Activated CD8-positive, alpha-beta T cell treated with anti-CD3 and anti-CD28 coated beads, Interleukin-2, amount 10 ng/mL, durations not matched to agents 7 days and 5 days (primary cell): ENCODE measurements around the gene SLC16A11. TPM values are rescaled to one million over a fixed set of nuclear protein-coding genes. Genes with fewer than 3 reads are reported as not detected.
"Not testable (repeated sequence)": the region's sequence is repeated elsewhere in the genome, so short reads cannot be mapped to it uniquely, and the experiment has no call there.

Experiments used
- ATAC-seq: fragments of 150-1000 bp; cut with Tn5 transposase; one replicate; pipeline ENCODE4 v1.10.0; 2021; ENCODE audit warnings: moderate library complexity
- CTCF ChIA-PET: fragments of 350-600 bp; sonication (Branson Sonifier 250); formaldehyde crosslinking; loops from one replicate; lab custom pipeline; 2021; ENCODE audit warnings: antibody characterized with exemption; lab: Charles Lee
- POLR2A ChIA-PET: fragments of 350-600 bp; sonication (Branson Sonifier 250); formaldehyde crosslinking; loops from one replicate; lab custom pipeline; 2021; ENCODE audit warnings: antibody characterized with exemption; lab: Charles Lee
- DNase-seq: peaks from one replicate; pipeline ENCODE4 v3.0.0-alpha.2; 2020
- H3K27ac Mint-ChIP-seq: one replicate; pipeline ENCODE4 v1.8.0; 2021; ENCODE audit warnings: mild to moderate bottlenecking, mixed read lengths
- H3K27me3 Mint-ChIP-seq: one replicate; pipeline ENCODE4 v1.8.0; 2021; ENCODE audit warnings: low read depth, mixed read lengths
- H3K36me3 Mint-ChIP-seq: one replicate; pipeline ENCODE4 v1.8.0; 2021; ENCODE audit warnings: low read depth, mixed read lengths
- H3K4me1 Mint-ChIP-seq: one replicate; pipeline ENCODE4 v1.8.0; 2021; ENCODE audit warnings: low read depth, mixed read lengths
- H3K4me3 Mint-ChIP-seq: one replicate; pipeline ENCODE4 v1.8.0; 2021; ENCODE audit warnings: mild to moderate bottlenecking, mixed read lengths
- H3K9me3 Mint-ChIP-seq: one replicate; pipeline ENCODE4 v1.8.0; 2022; ENCODE audit warnings: mixed read lengths; ENCODE audit not compliant: insufficient read depth
- total RNA-seq, 2 experiments: library from RNA; stranded (reverse); gene quantifications; one replicate each; pipeline ENCODE4 v1.2.3, GENCODE V29; 2021

The SLC16A11 gene
- under 1 TPM; 0.34 to 0.39 TPM for total RNA-seq

- H3K36me3 Mint-ChIP-seq = peaks cover 12% of the 10 kb centered on the region
- ATAC-seq (peak; percentile 6), DNase-seq (no peak)
- POLR2A ChIA-PET = interaction anchor here (1.5 kb wide), 1 partner anchor 8 kb away, joined by 5 read pairs; the partner anchor contains the start of gene SLC16A13
- H3K4me3 Mint-ChIP-seq = peak within 1 kb of the TSS; percentile 58
- H3K4me1 Mint-ChIP-seq = peaks cover 48% of the 10 kb centered on the region
- peaks cover 8% of the 10 kb centered on the region for H3K27me3 Mint-ChIP-seq
- no peaks in the 10 kb centered on the region for H3K9me3 Mint-ChIP-seq
- peak within 1 kb of the TSS; percentile 57 for H3K27ac Mint-ChIP-seq
- CTCF ChIA-PET = interaction anchor here (2.8 to 13.6 kb wide), 3 partner anchors 23 to 134 kb away, joined by 12 to 395 read pairs (median 31); no protein-coding TSS in a partner anchor
Observed at GRCh38 chr17:7043497-7044198, at the start of gene SLC16A11. Gene SLC16A11 (minus strand): TSS chr17:7044092. CDS start chr17:7043513, 579 bp downstream.

GRCh38 chr17:7091311-7092005 is 47.6 kb upstream of the SLC16A11 start:
- POLR2A ChIA-PET, H3K4me1 Mint-ChIP-seq, H3K27ac Mint-ChIP-seq, H3K9me3 Mint-ChIP-seq, H3K4me3 Mint-ChIP-seq, H3K36me3 Mint-ChIP-seq, CTCF ChIA-PET, ATAC-seq: not testable (repeated sequence)
- H3K27me3 Mint-ChIP-seq = peaks cover 11% of the 10 kb centered on the region
- peak; percentile 56 for DNase-seq

GRCh38 chr17:7089570-7089969 is 45.7 kb upstream of the SLC16A11 start:
- peaks cover 11% of the 10 kb centered on the region for H3K27me3 Mint-ChIP-seq
- DNase-seq, H3K27ac Mint-ChIP-seq, H3K4me3 Mint-ChIP-seq, H3K9me3 Mint-ChIP-seq, H3K36me3 Mint-ChIP-seq, ATAC-seq, H3K4me1 Mint-ChIP-seq, POLR2A ChIA-PET: not testable (repeated sequence)
- CTCF ChIA-PET = interaction anchor here (1.0 kb wide), 1 partner anchor 43 kb away, joined by 3 read pairs; no protein-coding TSS in a partner anchor

- H3K36me3 Mint-ChIP-seq, ATAC-seq, H3K4me3 Mint-ChIP-seq, H3K4me1 Mint-ChIP-seq, POLR2A ChIA-PET, DNase-seq, H3K9me3 Mint-ChIP-seq, CTCF ChIA-PET, H3K27ac Mint-ChIP-seq: not testable (repeated sequence)
- peaks cover 22% of the 10 kb centered on the region for H3K27me3 Mint-ChIP-seq
Observed at GRCh38 chr17:7088442-7088841, 44.5 kb upstream of the SLC16A11 start.

GRCh38 chr17:7084088-7084487 is 40.2 kb upstream of the SLC16A11 start:
- Mint-ChIP-seq H3K36me3 (no peaks in the 10 kb centered on the region), H3K27ac (no peak overlapping the region), H3K27me3 (peaks cover 34% of the 10 kb centered on the region), H3K4me1 (peaks cover 36% of the 10 kb centered on the region), H3K9me3 (no peaks in the 10 kb centered on the region), H3K4me3 (no peak overlapping the region)
- POLR2A ChIA-PET = interaction anchor here (0.6 kb wide), 1 partner anchor 503 kb away, joined by 3 read pairs; no protein-coding TSS in a partner anchor
- DNase-seq (no peak), ATAC-seq (no peak)
- CTCF ChIA-PET = interaction anchor here (1.4 kb wide), 1 partner anchor 94 kb away, joined by 3 read pairs; no protein-coding TSS in a partner anchor

- ATAC-seq (no peak), DNase-seq (no peak)
- peaks cover 34% of the 10 kb centered on the region for H3K27me3 Mint-ChIP-seq
- ChIA-PET POLR2A (no interaction called here), CTCF (no interaction called here)
- peaks cover 36% of the 10 kb centered on the region for H3K4me1 Mint-ChIP-seq
- no peaks in the 10 kb centered on the region for H3K9me3 Mint-ChIP-seq
- H3K36me3 Mint-ChIP-seq = no peaks in the 10 kb centered on the region
- no peak overlapping the region for H3K27ac Mint-ChIP-seq
- H3K4me3 Mint-ChIP-seq = no peak overlapping the region
Observed at GRCh38 chr17:7083592-7083991, 39.7 kb upstream of the SLC16A11 start.

GRCh38 chr17:7081341-7082062 is 37.6 kb upstream of the SLC16A11 start:
- H3K4me3 Mint-ChIP-seq = peak overlapping the region; percentile 16

GRCh38 chr17:7080456-7081041 is 36.7 kb upstream of the SLC16A11 start:
- Mint-ChIP-seq H3K9me3 (no peaks in the 10 kb centered on the region), H3K4me1 (peaks cover 36% of the 10 kb centered on the region), H3K27me3 (peaks cover 25% of the 10 kb centered on the region), H3K36me3 (no peaks in the 10 kb centered on the region), H3K27ac (no peak overlapping the region), H3K4me3 (no peak overlapping the region)
- ChIA-PET POLR2A (no interaction called here), CTCF (interaction anchor here (1.3 to 2.3 kb wide), 2 partner anchors 28 to 52 kb away, joined by 6 to 13 read pairs; no protein-coding TSS in a partner anchor)
- DNase-seq (no peak), ATAC-seq (no peak)

More at GRCh38 chr17:7081341-7082062, 37.6 kb upstream of the SLC16A11 start:
- H3K9me3 Mint-ChIP-seq = no peaks in the 10 kb centered on the region
- ChIA-PET POLR2A (no interaction called here), CTCF (interaction anchor here (1.0 to 2.3 kb wide), 4 partner anchors 29 to 51 kb away, joined by 3 to 13 read pairs (median 4); no protein-coding TSS in a partner anchor)
- no peak overlapping the region for H3K27ac Mint-ChIP-seq
- H3K36me3 Mint-ChIP-seq = no peaks in the 10 kb centered on the region
- DNase-seq (peak; percentile 81), ATAC-seq (peak; percentile 84)
- peaks cover 29% of the 10 kb centered on the region for H3K27me3 Mint-ChIP-seq
- peaks cover 36% of the 10 kb centered on the region for H3K4me1 Mint-ChIP-seq

- POLR2A ChIA-PET = no interaction called here
- Mint-ChIP-seq H3K36me3 (no peaks in the 10 kb centered on the region), H3K4me1 (peaks cover 36% of the 10 kb centered on the region), H3K4me3 (no peak within 1 kb of the TSS), H3K27ac (no peak within 1 kb of the TSS), H3K9me3 (no peaks in the 10 kb centered on the region), H3K27me3 (peaks cover 25% of the 10 kb centered on the region)
- ATAC-seq (no peak), DNase-seq (no peak)
- CTCF ChIA-PET = interaction anchor here (2.3 kb wide), 1 partner anchor 53 kb away, joined by 13 read pairs; no protein-coding TSS in a partner anchor
Observed at GRCh38 chr17:7079581-7080455, 35.9 kb upstream of the SLC16A11 start, which contains the start of gene CLEC10A. Gene CLEC10A (minus strand): TSS chr17:7080251. CDS start chr17:7078812, 1,439 bp downstream.

GRCh38 chr17:7078711-7079110 is 34.8 kb upstream of the SLC16A11 start:
- peaks cover 15% of the 10 kb centered on the region for H3K27me3 Mint-ChIP-seq
- no peak overlapping the region for H3K27ac Mint-ChIP-seq
- ATAC-seq (no peak), DNase-seq (no peak)
- peaks cover 30% of the 10 kb centered on the region for H3K4me1 Mint-ChIP-seq
- ChIA-PET POLR2A (no interaction called here), CTCF (no interaction called here)
- H3K4me3 Mint-ChIP-seq = no peak overlapping the region
- H3K9me3 Mint-ChIP-seq = no peaks in the 10 kb centered on the region
- no peaks in the 10 kb centered on the region for H3K36me3 Mint-ChIP-seq
